ENCODE data around the gene KCNT2.
"Not testable (repeated sequence)": the region's sequence is repeated elsewhere in the genome, so short reads cannot be mapped to it uniquely, and the experiment has no call there.

The KCNT2 gene

GRCh38 chr1:196608390-196609369 is at the start of gene KCNT2:
Gene KCNT2 (minus strand): TSS chr1:196608440. CDS start chr1:196608309, 131 bp downstream.
- DNase-seq = peak; percentile 21

DNA sequence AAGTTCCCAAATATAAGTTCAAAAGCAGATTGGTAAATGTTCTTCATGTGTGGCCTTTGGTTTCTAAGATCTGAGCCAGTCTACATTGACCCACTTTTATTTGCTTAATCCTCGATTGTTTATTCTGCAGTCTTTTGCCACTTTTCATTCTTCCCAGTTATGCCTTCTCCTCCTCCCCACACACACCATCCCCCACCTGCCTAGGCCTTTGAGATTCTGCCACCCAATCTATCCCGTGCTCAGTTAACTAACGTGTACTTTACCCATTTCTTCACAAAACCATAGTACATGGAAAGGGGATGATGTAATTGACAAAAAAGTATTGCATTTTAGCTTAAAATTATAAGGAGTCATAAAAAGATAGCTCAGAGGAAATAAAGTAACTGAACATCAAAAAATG is 47.3 kb upstream of the KCNT2 start:
- DNase-seq = no peak

DNA sequence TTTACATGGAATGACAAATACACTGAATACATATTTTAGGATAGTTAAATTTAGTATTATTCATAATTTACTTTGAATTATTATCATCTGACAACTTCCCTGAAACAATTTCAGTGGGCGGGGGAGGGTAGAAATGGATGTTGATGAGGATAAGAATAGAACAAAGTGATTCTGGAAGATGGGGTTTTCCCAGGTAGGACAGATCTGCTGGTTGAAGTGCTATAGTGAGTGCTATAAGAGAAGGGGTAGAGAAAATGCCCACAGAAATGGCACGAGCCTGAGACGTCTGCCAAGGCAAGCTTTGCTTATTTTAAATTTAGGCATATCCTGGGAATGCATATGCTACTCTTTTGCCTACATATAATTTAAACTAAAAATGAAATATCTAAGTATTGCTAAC is 46.8 kb upstream of the KCNT2 start:
- no peak for DNase-seq

- no peak for DNase-seq
These were observed 46.0 kb upstream of the KCNT2 start for GRCh38 chr1:196654271-196654670.

GRCh38 chr1:196651637-196652215 is 43.5 kb upstream of the KCNT2 start, which contains the start of gene CFH:
Gene CFH (plus strand): TSS chr1:196652043. CDS start chr1:196652118, 75 bp downstream.
- DNase-seq = peak; percentile 20

- no peak for DNase-seq
These were observed 42.8 kb upstream of the KCNT2 start for GRCh38 chr1:196651079-196651478.

DNA sequence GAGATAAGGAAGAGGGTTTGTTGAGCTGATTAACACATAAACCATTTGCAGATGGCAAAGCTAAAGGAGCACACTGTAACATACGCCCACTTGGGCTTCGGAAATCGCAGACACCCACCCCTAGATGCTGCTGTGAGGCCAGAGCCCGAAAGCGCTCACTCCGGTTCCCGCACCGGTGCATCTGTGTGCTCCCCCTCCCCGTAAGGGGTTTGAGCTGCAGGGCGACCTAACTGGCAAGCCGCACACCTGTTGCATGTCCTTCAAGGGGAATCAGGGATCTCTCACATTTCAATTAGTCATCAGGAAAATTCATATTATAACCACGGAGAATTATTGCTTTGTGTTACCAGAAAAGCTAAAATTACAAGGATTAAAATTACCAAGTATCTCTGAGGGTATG is 42.2 kb upstream of the KCNT2 start:
- peak; percentile 9 for DNase-seq

DNA sequence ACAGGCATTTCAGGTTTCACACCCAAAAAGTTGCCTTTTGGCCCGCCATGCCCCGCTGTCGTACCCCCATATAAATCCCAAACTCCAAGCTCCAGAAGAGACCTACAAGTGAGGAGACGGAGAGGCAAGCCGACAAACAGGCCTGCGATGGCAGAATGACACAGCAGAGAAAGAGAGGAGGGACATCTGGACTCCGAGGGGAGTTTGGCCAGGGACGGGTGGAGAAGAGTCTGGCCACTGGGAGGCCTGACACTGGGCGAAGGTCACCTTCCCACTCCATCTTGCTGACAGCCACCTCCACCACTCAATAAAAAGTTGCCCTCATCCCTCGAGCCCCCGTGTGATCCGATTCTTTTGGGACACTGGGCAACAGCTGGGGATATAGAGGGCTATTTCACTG is 41.8 kb upstream of the KCNT2 start:
- DNase-seq = no peak

GRCh38 chr1:196640976-196641375 is 32.7 kb upstream of the KCNT2 start:
- DNase-seq = no peak

- not testable (repeated sequence) for DNase-seq
These were observed 31.1 kb upstream of the KCNT2 start for GRCh38 chr1:196639291-196639690.

DNA sequence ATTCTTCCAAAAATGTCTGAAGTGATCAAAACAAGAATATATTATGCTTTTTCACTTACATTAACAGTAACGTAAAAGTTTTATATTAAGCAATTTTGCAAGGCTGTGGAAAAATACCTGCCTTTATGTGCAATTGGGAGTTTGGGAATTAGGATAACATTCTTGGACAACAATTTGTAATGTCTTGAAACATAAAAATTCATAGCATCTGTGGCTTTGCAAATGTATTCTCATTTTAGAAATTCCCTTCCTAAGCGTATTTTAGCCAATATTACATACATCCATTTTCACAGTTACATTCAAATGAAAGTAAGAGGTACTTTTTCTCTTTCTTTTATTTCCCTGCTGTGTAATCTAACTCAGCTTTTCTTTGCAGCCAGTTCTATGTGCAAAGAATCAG is 30.2 kb upstream of the KCNT2 start:
- DNase-seq = no peak

GRCh38 chr1:196637606-196638005 is 29.4 kb upstream of the KCNT2 start:
- no peak for DNase-seq

GRCh38 chr1:196628838-196629237 is 20.6 kb upstream of the KCNT2 start:
- no peak for DNase-seq

DNA sequence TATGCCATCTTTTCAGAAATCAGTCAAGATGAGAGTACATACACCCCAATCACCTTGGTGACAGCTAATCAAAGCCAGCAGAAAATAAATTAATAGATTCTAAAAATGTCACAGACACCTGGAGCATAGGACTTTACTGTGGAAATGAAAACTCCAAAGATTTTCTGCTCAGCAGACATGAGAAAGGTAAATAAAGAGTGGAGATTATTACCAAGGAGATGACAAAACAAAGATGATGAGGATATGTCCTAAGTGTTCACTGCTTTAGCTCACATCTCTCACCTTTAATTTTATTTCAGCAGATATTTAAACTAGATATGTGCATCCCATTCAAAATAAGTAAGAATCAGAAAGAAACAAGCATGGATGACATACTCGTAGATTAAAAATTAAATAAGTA is 14.8 kb upstream of the KCNT2 start:
- DNase-seq = no peak

DNA sequence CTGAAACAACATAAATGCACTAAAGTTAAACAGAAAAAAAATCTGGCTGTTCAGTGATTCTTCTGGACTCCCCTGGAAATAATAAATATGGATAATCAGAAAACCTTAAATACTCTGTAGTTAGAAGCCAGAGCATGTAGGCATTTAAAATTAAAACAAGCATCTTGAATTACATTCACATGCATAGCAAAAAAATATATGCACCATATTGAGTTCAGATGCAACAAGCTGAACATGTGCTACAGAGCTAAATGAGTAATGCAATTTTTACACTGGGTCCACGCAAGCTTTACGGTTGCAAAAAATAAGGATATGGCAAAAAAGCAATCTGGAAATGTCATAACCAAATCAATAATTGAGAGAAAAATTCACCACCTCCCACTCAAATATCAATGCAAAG is 11.5 kb upstream of the KCNT2 start:
- DNase-seq = no peak

DNA sequence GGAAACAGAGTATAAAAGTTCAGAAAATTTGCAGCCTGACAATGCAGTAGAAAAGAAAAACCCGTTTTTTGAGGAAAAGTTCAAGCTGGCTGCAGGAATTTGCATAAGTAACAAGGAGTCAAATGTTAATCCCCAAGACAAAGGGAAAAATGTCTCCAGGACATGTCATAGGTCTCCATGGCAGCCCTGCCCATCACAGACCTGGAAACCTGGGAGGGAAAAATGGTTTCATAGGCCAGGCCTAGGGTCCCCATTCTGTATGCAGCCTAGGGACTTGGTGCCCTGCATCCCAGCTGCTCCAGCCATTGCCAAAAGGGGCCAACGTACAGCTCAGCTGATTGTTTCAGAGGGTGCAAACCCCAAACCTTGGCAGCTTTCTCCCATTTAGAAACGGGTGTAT is 3.6 kb upstream of the KCNT2 start:
- no peak for DNase-seq

DNA sequence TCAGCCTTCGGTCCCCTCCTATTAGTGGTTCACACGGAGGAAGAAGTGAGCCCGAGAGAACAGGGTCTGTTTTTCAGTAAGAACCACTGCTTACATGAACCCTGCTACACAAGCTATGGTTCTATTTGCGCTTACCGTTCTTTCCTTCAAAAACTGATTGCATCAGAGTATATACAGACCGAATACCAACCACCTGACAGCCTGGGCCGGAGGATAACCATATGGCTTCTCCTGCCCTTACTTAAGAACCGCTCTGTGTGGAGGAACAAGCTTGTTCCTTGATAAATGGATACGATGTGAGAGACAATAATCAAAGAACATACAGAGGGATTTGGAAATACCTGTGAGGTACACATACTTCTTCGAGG is 1.1 kb upstream of the KCNT2 start:
- no peak for DNase-seq

DNA sequence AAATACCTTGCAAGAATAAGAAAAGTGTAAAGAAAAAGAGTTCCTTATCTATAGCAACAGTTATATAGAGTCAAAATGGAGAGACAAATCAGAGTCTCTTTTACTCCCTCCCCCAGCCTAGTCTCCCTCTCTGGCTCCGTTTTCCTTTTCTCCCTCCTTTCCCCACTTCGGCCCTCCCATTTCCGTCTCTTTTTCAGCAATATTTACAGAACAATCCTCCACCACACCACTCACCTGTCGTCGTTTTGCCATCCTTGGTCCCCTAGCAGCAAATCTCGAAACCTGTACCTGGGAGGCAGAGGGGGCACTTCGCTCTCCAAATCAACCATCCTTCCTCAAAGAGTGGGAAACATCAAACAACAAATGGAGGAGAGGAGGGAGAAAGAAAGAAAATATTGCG is 259 bp downstream of the KCNT2 start:
- DNase-seq = no peak

- no peak for DNase-seq
These were observed 4.6 kb downstream of the KCNT2 start for GRCh38 chr1:196603651-196604050.

DNA sequence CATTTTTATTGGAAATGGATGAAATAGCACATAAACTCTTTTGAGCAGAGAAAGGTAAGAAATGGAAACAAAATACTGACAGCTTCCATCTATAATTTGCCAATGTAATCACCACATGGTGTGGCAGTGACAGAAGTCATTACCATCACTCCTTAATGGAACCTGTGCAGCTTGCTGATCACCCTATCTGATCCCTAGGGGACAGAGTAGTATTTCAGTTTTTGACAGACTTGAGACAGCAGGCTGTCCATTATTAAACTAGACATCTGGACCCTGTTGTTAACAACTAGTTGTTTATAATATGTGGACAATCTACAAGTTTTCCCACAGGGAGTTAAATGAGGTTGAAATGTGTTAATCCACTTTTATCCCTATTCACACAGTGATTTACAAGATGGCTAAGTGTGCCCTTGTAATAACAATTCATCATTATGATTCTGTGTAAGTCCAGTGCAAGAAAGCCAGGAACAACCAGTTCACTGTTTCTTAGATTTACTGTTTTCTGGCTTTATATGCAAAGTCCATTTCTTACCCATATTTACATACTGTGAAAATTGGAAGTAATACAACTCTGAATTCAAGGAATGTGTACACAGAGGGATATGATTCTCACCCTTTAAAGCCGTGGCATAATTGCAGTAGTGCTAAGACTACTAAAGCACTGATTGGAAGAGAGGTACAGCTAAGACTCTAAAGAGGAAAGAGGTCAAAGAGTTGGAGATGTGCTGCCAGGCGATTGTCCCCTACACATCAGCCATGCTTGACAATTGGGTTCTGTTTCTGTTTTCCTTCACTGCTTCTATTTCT is 9.1 kb downstream of the KCNT2 start:
- no peak for DNase-seq

GRCh38 chr1:196594700-196595099 is 13.5 kb downstream of the KCNT2 start:
- no peak for DNase-seq

- no peak for DNase-seq
These were observed 14.3 kb downstream of the KCNT2 start for GRCh38 chr1:196593955-196594354.

DNA sequence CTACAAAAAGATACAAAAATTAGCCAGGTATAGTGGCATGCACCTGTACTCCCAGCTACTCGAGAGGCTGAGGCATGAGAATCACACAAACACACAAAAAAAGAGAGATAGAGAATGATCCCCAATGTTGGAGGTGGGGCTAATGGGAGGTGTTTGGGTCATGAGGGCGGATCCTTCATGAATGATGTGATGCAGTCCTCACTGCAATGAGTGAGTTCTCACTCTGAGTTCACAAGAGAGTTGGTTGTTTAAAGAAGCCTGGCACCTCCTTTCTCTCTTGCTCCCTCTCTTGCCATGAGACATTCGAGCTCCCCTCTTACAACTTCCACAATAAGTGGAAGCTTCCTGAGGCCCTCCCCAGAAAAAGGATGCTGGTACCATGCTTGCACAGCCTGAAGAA is 17.3 kb downstream of the KCNT2 start:
- no peak for DNase-seq
